Osteoblast (primary cell): ENCODE data around the gene DDX24. TPM values are rescaled to one million over a fixed set of nuclear protein-coding genes. Genes with fewer than 3 reads are reported as not detected.

Experiments used
- DNase-seq: peaks from one replicate; pipeline ENCODE4 v3.0.0; 2011; ENCODE audit warnings: low spot score, mixed read lengths; ENCODE audit not compliant: insufficient read length; ENCODE audit errors: missing footprints
- H2AFZ ChIP-seq: 2 replicates; pipeline ENCODE4 v1.6.0; 2011; ENCODE audit warnings: mild to moderate bottlenecking, low read length
- H3K27ac ChIP-seq: 2 replicates; pipeline ENCODE4 v1.5.1; 2011; ENCODE audit warnings: mild to moderate bottlenecking, low read depth, low read length, moderate library complexity
- H3K27me3 ChIP-seq: 2 replicates; pipeline ENCODE4 v1.6.0; 2012; ENCODE audit warnings: mild to moderate bottlenecking, control low read depth, inconsistent platforms, low read length, moderate library complexity; ENCODE audit not compliant: insufficient read depth
- H3K36me3 ChIP-seq: 2 replicates; pipeline ENCODE4 v1.5.1; 2011; ENCODE audit warnings: mild to moderate bottlenecking, low read length, control low read depth, moderate library complexity; ENCODE audit not compliant: insufficient read depth
- H3K4me1 ChIP-seq: 2 replicates; pipeline ENCODE4 v1.5.1; 2011; ENCODE audit warnings: mild to moderate bottlenecking, low read length, control low read depth, moderate library complexity; ENCODE audit not compliant: insufficient read depth
- H3K4me2 ChIP-seq: 2 replicates; pipeline ENCODE4 v1.6.0; 2011; ENCODE audit warnings: mild to moderate bottlenecking, low read length; ENCODE audit not compliant: insufficient read depth
- H3K4me3 ChIP-seq: fragments of 200-600 bp; sonication (generic); 3 replicates; pipeline ENCODE4 v1.5.1; 2012; ENCODE audit warnings: mild to moderate bottlenecking, low read length, inconsistent platforms; ENCODE audit not compliant: insufficient read depth
- H3K79me2 ChIP-seq: 2 replicates; pipeline ENCODE4 v1.6.0; 2012; ENCODE audit warnings: mild to moderate bottlenecking, low read length, control low read depth, inconsistent platforms; ENCODE audit not compliant: insufficient read depth
- H3K9me3 ChIP-seq: 2 replicates; pipeline ENCODE4 v1.5.1; 2011; ENCODE audit warnings: low read depth, low read length, control low read depth
- H4K20me1 ChIP-seq: 2 replicates; pipeline ENCODE4 v1.6.0; 2012; ENCODE audit warnings: mild to moderate bottlenecking, low read length, control low read depth; ENCODE audit not compliant: insufficient read depth
- CTCF ChIP-seq: IDR thresholded peaks from 2 replicates; pipeline ENCODE4 v1.5.1; 2011; ENCODE audit warnings: mild to moderate bottlenecking, low read depth, low read length, moderate library complexity; ENCODE audit errors: extremely low read depth
- total RNA-seq: library from RNA; depleted of rRNA; stranded (reverse); fragments of >200 nt; gene quantifications from 2 replicates; pipeline ENCODE4 v1.2.3, GENCODE V29; 2012

DDX24 gene
- total RNA-seq, 1 donor = 134 TPM

- H3K36me3 ChIP-seq = no peaks in the 10 kb centered on the region
- TF ChIP-seq CTCF = no peak
- no peak overlapping the region for H2AFZ ChIP-seq
- H3K4me3 ChIP-seq = no peak overlapping the region
- H3K4me1 ChIP-seq = peaks cover 11% of the 10 kb centered on the region
- no peaks in the 10 kb centered on the region for H4K20me1 ChIP-seq
- H3K27me3 ChIP-seq = peaks cover 6% of the 10 kb centered on the region
- peak; percentile 42 for DNase-seq
- H3K27ac ChIP-seq = no peak overlapping the region
- no peak overlapping the region for H3K4me2 ChIP-seq
- no peaks in the 10 kb centered on the region for H3K9me3 ChIP-seq
- no peaks in the 10 kb centered on the region for H3K79me2 ChIP-seq
Observed at GRCh38 chr14:94016446-94016976, 64.5 kb downstream of the DDX24 start.

- Histone ChIP-seq H3K9me3 (no peaks in the 10 kb centered on the region), H4K20me1 (no peaks in the 10 kb centered on the region), H3K27me3 (peaks cover 15% of the 10 kb centered on the region), H3K4me1 (peaks cover 5% of the 10 kb centered on the region), H3K27ac (no peak overlapping the region), H3K4me2 (no peak overlapping the region), H2AFZ (no peak overlapping the region), H3K79me2 (no peaks in the 10 kb centered on the region), H3K36me3 (no peaks in the 10 kb centered on the region), H3K4me3 (no peak overlapping the region)
- TF ChIP-seq CTCF = no peak
- DNase-seq = peak; percentile 68
Observed at GRCh38 chr14:94015223-94015622, 65.8 kb downstream of the DDX24 start.

GRCh38 chr14:94014382-94014781 is 66.6 kb downstream of the DDX24 start:
- TF ChIP-seq CTCF = no peak
- Histone ChIP-seq H3K4me3 (no peak overlapping the region), H3K27ac (no peak overlapping the region), H3K36me3 (no peaks in the 10 kb centered on the region), H3K9me3 (no peaks in the 10 kb centered on the region), H3K4me1 (peaks cover 5% of the 10 kb centered on the region), H2AFZ (no peak overlapping the region), H3K4me2 (no peak overlapping the region), H3K27me3 (peaks cover 15% of the 10 kb centered on the region), H4K20me1 (no peaks in the 10 kb centered on the region), H3K79me2 (no peaks in the 10 kb centered on the region)
- DNase-seq = peak; percentile 11

- no peaks in the 10 kb centered on the region for H3K9me3 ChIP-seq
- H3K4me2 ChIP-seq = no peak overlapping the region
- H2AFZ ChIP-seq = no peak overlapping the region
- peak; percentile 83 for DNase-seq
- H3K27ac ChIP-seq = no peak overlapping the region
- no peaks in the 10 kb centered on the region for H4K20me1 ChIP-seq
- TF ChIP-seq CTCF = no peak
- peaks cover 5% of the 10 kb centered on the region for H3K4me1 ChIP-seq
- H3K4me3 ChIP-seq = no peak overlapping the region
- peaks cover 9% of the 10 kb centered on the region for H3K27me3 ChIP-seq
- no peaks in the 10 kb centered on the region for H3K36me3 ChIP-seq
- H3K79me2 ChIP-seq = no peaks in the 10 kb centered on the region
Observed at GRCh38 chr14:94011795-94012194, 69.2 kb downstream of the DDX24 start.
